Glomerular endothelial cell (primary cell): Measurements from ENCODE around the gene KMT2A. TPM values are rescaled to one million over a fixed set of nuclear protein-coding genes. Genes with fewer than 3 reads are reported as not detected.
A peak's percentile ranks its signal among the peaks of the same experiment; 100 is the strongest.
"Not testable (repeated sequence)": the region's sequence is repeated elsewhere in the genome, so short reads cannot be mapped to it uniquely, and the experiment has no call there.

Source experiments
- DNase-seq: peaks from one replicate; pipeline ENCODE4 v3.0.0-alpha.2; 2011; ENCODE audit warnings: low read depth, low spot score; ENCODE audit errors: extremely low read depth
- total RNA-seq: library from RNA; depleted of rRNA; stranded (reverse); fragments of >200 nt; gene quantifications from 2 replicates; pipeline ENCODE4 v1.2.3, GENCODE V29; 2015

The KMT2A gene
- total RNA-seq = 49.5 and 79.9 TPM in 2 replicates

GRCh38 chr11:118435893-118436624, at the start of gene KMT2A:
Gene KMT2A (plus strand): TSS chr11:118436492. CDS start chr11:118436513, 21 bp downstream.
- DNase-seq = no peak

- no peak for DNase-seq
Measured at GRCh38 chr11:118396097-118396501, 40.2 kb upstream of the KMT2A start.

- DNase-seq = no peak
Measured at GRCh38 chr11:118397448-118397847, 38.8 kb upstream of the KMT2A start.

- DNase-seq = no peak
Measured at GRCh38 chr11:118398791-118399559, 37.3 kb upstream of the KMT2A start.

GRCh38 chr11:118401151-118401879, 35.0 kb upstream of the KMT2A start, which contains the start of gene ATP5MG:
Gene ATP5MG (plus strand): TSS chr11:118401606. CDS start chr11:118401666, 60 bp downstream.
- DNase-seq = peak; percentile 82

- DNase-seq = no peak
Measured at GRCh38 chr11:118401880-118402590, 34.3 kb upstream of the KMT2A start.

GRCh38 chr11:118402594-118402993, 33.7 kb upstream of the KMT2A start:
- not testable (repeated sequence) for DNase-seq

GRCh38 chr11:118406599-118407166, 29.6 kb upstream of the KMT2A start:
- no peak for DNase-seq

GRCh38 chr11:118410055-118410745, 26.1 kb upstream of the KMT2A start:
- DNase-seq = no peak

GRCh38 chr11:118411530-118411929, 24.8 kb upstream of the KMT2A start:
- no peak for DNase-seq

- no peak for DNase-seq
Measured at GRCh38 chr11:118412921-118413320, 23.4 kb upstream of the KMT2A start.

- DNase-seq = no peak
Measured at GRCh38 chr11:118415062-118415738, 21.1 kb upstream of the KMT2A start.

- no peak for DNase-seq
Measured at GRCh38 chr11:118415739-118416068, 20.6 kb upstream of the KMT2A start.

- not testable (repeated sequence) for DNase-seq
Measured at GRCh38 chr11:118416900-118417299, 19.4 kb upstream of the KMT2A start.

- no peak for DNase-seq
Measured at GRCh38 chr11:118417801-118418200, 18.5 kb upstream of the KMT2A start.

- no peak for DNase-seq
Measured at GRCh38 chr11:118418766-118419165, 17.5 kb upstream of the KMT2A start.

- no peak for DNase-seq
Measured at GRCh38 chr11:118427707-118428106, 8.6 kb upstream of the KMT2A start.

GRCh38 chr11:118430956-118431355, 5.3 kb upstream of the KMT2A start:
- DNase-seq = no peak

- no peak for DNase-seq
Measured at GRCh38 chr11:118434123-118434552, 2.2 kb upstream of the KMT2A start.
